H1 (cell line): Measurements from ENCODE around the gene ATP5ME. TPM values are rescaled to one million over a fixed set of nuclear protein-coding genes. Genes with fewer than 3 reads are reported as not detected.

Experiments used
- CTCF ChIA-PET: fragments of 300-600 bp; sonication (Branson Sonifier 250); formaldehyde crosslinking; loops from one replicate; lab custom pipeline; 2021; ENCODE audit not compliant: partially characterized antibody; lab: Charles Lee
- POLR2A ChIA-PET: fragments of 300-600 bp; sonication (Branson Sonifier 250); formaldehyde crosslinking; loops from one replicate; lab custom pipeline; 2021; ENCODE audit warnings: inconsistent platforms; ENCODE audit not compliant: partially characterized antibody; lab: Charles Lee
- DNase-seq, 2 experiments: peaks; one replicate each; pipeline versions ENCODE4 v3.0.0 to v3.0.0-alpha.2; 2010 to 2022; ENCODE audit warnings: low spot score in 2 of 2, low read depth in 1 of 2, mixed read lengths in 1 of 2
- FAIRE-seq: peaks from 2 replicates; lab custom pipeline; 2011; peaks lifted over from hg19 to GRCh38; lab: Jason Lieb, UNC
- H2AFZ ChIP-seq: 2 replicates; pipeline ENCODE4 v1.8.1; 2012; ENCODE audit warnings: low read length, inconsistent platforms
- H2AK5ac ChIP-seq: 2 replicates; pipeline ENCODE4 v1.6.1; 2013; ENCODE audit warnings: low read depth, low read length
- H2BK120ac ChIP-seq: replicated peaks from 2 replicates; pipeline ENCODE3; 2013; ENCODE audit warnings: low read depth, low read length, inconsistent platforms
- H2BK12ac ChIP-seq: 2 replicates; pipeline ENCODE4 v1.6.1; 2013; ENCODE audit warnings: low read depth, low read length
- H2BK15ac ChIP-seq: 2 replicates; pipeline ENCODE4 v1.6.1; 2013; ENCODE audit warnings: low read length
- H2BK20ac ChIP-seq: 2 replicates; pipeline ENCODE4 v1.6.1; 2013; ENCODE audit warnings: low read length
- H2BK5ac ChIP-seq: 2 replicates; pipeline ENCODE4 v1.6.1; 2013; ENCODE audit warnings: low read depth, low read length
- H3K14ac ChIP-seq: 2 replicates; pipeline ENCODE4 v1.6.1; 2013; ENCODE audit warnings: inconsistent platforms; ENCODE audit not compliant: insufficient read length
- H3K18ac ChIP-seq: 2 replicates; pipeline ENCODE4 v1.6.1; 2013; ENCODE audit warnings: low read length; ENCODE audit errors: extremely low read depth
- H3K23ac ChIP-seq: 2 replicates; pipeline ENCODE4 v1.6.1; 2013; ENCODE audit warnings: inconsistent platforms; ENCODE audit not compliant: insufficient read length
- H3K23me2 ChIP-seq: 2 replicates; pipeline ENCODE4 v1.6.1; 2013; ENCODE audit warnings: low read depth, low read length
- H3K27ac ChIP-seq: 2 replicates; pipeline ENCODE4 v1.6.1; 2011; ENCODE audit warnings: low read depth, low read length, inconsistent platforms
- H3K27me3 ChIP-seq, 4 experiments: replicated peaks in 1 of 4; 1 replicate in 1 of 4; 2 replicates in 3 of 4; pipeline versions ENCODE4 v1.6.1 to v1.8.1; 2011 to 2013; ENCODE audit warnings: low read length in 3 of 4, mild to moderate bottlenecking in 3 of 4, inconsistent platforms in 2 of 4, mixed read lengths in 2 of 4, moderate library complexity in 1 of 4; ENCODE audit not compliant: control insufficient read depth in 3 of 4, insufficient read depth in 3 of 4; ENCODE audit errors: extremely low read depth in 1 of 4
- H3K36me3 ChIP-seq, 4 experiments: 2 replicates each; pipeline versions ENCODE4 v1.6.1 to v1.8.1; 2011 to 2013; ENCODE audit warnings: mild to moderate bottlenecking in 4 of 4, low read length in 3 of 4, moderate library complexity in 2 of 4, control low read depth in 1 of 4, inconsistent platforms in 1 of 4; ENCODE audit not compliant: insufficient read depth in 4 of 4, control insufficient read depth in 2 of 4
- H3K4ac ChIP-seq: replicated peaks from 2 replicates; pipeline ENCODE3; 2013; ENCODE audit warnings: low read length, low read depth, mixed read lengths, inconsistent platforms; ENCODE audit not compliant: insufficient read length
- H3K4me1 ChIP-seq, 4 experiments: replicated peaks in 1 of 4; 1 replicate in 1 of 4; 2 replicates in 3 of 4; pipeline versions ENCODE4 v1.6.1 to v1.8.1; 2011 to 2013; ENCODE audit warnings: low read length in 3 of 4, inconsistent platforms in 2 of 4, mixed read lengths in 1 of 4; ENCODE audit not compliant: insufficient read depth in 4 of 4, control insufficient read depth in 3 of 4
- H3K4me2 ChIP-seq, 2 experiments: 2 replicates each; pipeline versions ENCODE4 v1.6.1 to v1.8.1; 2011 to 2013; ENCODE audit warnings: low read depth in 2 of 2, low read length in 2 of 2, control low read depth in 1 of 2, inconsistent platforms in 1 of 2, mild to moderate bottlenecking in 1 of 2; ENCODE audit not compliant: insufficient read depth in 1 of 2
- H3K4me3 ChIP-seq, 4 experiments: fragments of 200-600, 300-600 bp in 1 of 4; sonication (generic), shearing (Covaris generic), sonication (Bioruptor Twin) in 1 of 4; 2 replicates each; pipeline versions ENCODE4 v1.5.1 to v1.8.1; 2011 to 2016; ENCODE audit warnings: low read length in 4 of 4, low read depth in 3 of 4, control low read depth in 2 of 4, inconsistent platforms in 2 of 4, mild to moderate bottlenecking in 2 of 4, mixed read lengths in 1 of 4, moderate library complexity in 1 of 4; ENCODE audit not compliant: insufficient read depth in 2 of 4; ENCODE audit errors: extremely low read depth in 1 of 4
- H3K56ac ChIP-seq: replicated peaks from 2 replicates; pipeline ENCODE3; 2013; ENCODE audit warnings: low read depth, mild to moderate bottlenecking, mixed read lengths, low read length, inconsistent platforms; ENCODE audit not compliant: insufficient read length
- H3K79me1 ChIP-seq: 2 replicates; pipeline ENCODE4 v1.6.1; 2013; ENCODE audit warnings: low read depth, low read length, control low read depth
- H3K79me2 ChIP-seq, 2 experiments: 2 replicates each; pipeline versions ENCODE4 v1.6.1 to v1.8.1; 2012 to 2013; ENCODE audit warnings: low read length in 2 of 2, mild to moderate bottlenecking in 2 of 2, inconsistent platforms in 1 of 2; ENCODE audit not compliant: insufficient read depth in 2 of 2, control insufficient read depth in 1 of 2
- H3K9ac ChIP-seq, 4 experiments: replicated peaks in 1 of 4; 1 replicate in 1 of 4; 2 replicates in 3 of 4; pipeline versions ENCODE4 v1.6.1 to v1.8.1; 2011 to 2013; ENCODE audit warnings: low read depth in 3 of 4, low read length in 3 of 4, control low read depth in 2 of 4, mild to moderate bottlenecking in 2 of 4, moderate library complexity in 2 of 4, inconsistent platforms in 1 of 4; ENCODE audit errors: extremely low read depth in 1 of 4
- H3K9me3 ChIP-seq, 2 experiments: 2 replicates each; pipeline versions ENCODE4 v1.6.1 to v1.8.1; 2012 to 2013; ENCODE audit warnings: mild to moderate bottlenecking in 2 of 2, moderate library complexity in 2 of 2, control low read depth in 1 of 2, inconsistent platforms in 1 of 2, low read depth in 1 of 2, low read length in 1 of 2, mixed read lengths in 1 of 2; ENCODE audit not compliant: insufficient read depth in 2 of 2
- H4K20me1 ChIP-seq, 2 experiments: replicated peaks in 1 of 2; 2 replicates each; pipeline versions ENCODE3 to v1.8.1; 2011 to 2013; ENCODE audit warnings: inconsistent platforms in 2 of 2, low read length in 2 of 2, mild to moderate bottlenecking in 1 of 2; ENCODE audit not compliant: insufficient read depth in 2 of 2, control insufficient read depth in 1 of 2
- H4K5ac ChIP-seq: 2 replicates; pipeline ENCODE4 v1.6.1; 2013; ENCODE audit warnings: low read length, low read depth, mixed read lengths, inconsistent platforms; ENCODE audit not compliant: insufficient read length
- H4K8ac ChIP-seq: 2 replicates; pipeline ENCODE4 v1.8.0; 2013; ENCODE audit warnings: mild to moderate bottlenecking, moderate library complexity, low read length, inconsistent platforms; ENCODE audit not compliant: insufficient read depth; ENCODE audit errors: extremely low read depth
- H4K91ac ChIP-seq: replicated peaks from 2 replicates; pipeline ENCODE3; 2013; ENCODE audit warnings: low read length, mixed read lengths, inconsistent platforms; ENCODE audit not compliant: insufficient read length
- WGBS, 2 experiments: shearing (Covaris generic) in 1 of 2; methylation state at CpG; one replicate each; pipeline versions ENCODE4 v1.1.6 to v1.1.7; 2013 to 2015; ENCODE audit warnings: low lambda C conversion rate in 2 of 2, mixed read lengths in 2 of 2, inconsistent platforms in 1 of 2, low coverage in 1 of 2, missing lambda C conversion rate in 1 of 2; ENCODE audit not compliant: insufficient replicate concordance in 2 of 2, insufficient coverage in 1 of 2, insufficient read length in 1 of 2; ENCODE audit errors: extremely low coverage in 1 of 2, missing lambda C conversion rate in 1 of 2; 5-methylcytosine and 5-hydroxymethylcytosine counted together
- polyA plus RNA-seq, 7 experiments: library from polyadenylated mRNA; depleted of rRNA in 3 of 7; stranded (reverse) in 5 of 7; unstranded in 2 of 7; fragments of >200 nt in 5 of 7; fragments of 200-250 nt in 2 of 7; gene quantifications; 1 replicate in 5 of 7; 2 replicates in 1 of 7; 4 replicates in 1 of 7; pipeline versions ENCODE4 v1.2.1 to v1.2.3, GENCODE V29; 2011 to 2013; ENCODE audit warnings: missing spikeins in 2 of 7, mixed read lengths in 2 of 7
- total RNA-seq: library from RNA; stranded (reverse); fragmentation: NEBNext Ultra II Directional; extraction: Animal tissue kit (Norgen Biotek cat#: 25700); gene quantifications from 2 replicates; pipeline ENCODE4 v1.2.1, GENCODE V29; 2021

Gene ATP5ME
- total and polyA plus RNA-seq, 2 of the 8 experiments (the other 6 are each of a cell fraction or from before 2014, with no cell fraction given): 375 to 450 TPM

DNA sequence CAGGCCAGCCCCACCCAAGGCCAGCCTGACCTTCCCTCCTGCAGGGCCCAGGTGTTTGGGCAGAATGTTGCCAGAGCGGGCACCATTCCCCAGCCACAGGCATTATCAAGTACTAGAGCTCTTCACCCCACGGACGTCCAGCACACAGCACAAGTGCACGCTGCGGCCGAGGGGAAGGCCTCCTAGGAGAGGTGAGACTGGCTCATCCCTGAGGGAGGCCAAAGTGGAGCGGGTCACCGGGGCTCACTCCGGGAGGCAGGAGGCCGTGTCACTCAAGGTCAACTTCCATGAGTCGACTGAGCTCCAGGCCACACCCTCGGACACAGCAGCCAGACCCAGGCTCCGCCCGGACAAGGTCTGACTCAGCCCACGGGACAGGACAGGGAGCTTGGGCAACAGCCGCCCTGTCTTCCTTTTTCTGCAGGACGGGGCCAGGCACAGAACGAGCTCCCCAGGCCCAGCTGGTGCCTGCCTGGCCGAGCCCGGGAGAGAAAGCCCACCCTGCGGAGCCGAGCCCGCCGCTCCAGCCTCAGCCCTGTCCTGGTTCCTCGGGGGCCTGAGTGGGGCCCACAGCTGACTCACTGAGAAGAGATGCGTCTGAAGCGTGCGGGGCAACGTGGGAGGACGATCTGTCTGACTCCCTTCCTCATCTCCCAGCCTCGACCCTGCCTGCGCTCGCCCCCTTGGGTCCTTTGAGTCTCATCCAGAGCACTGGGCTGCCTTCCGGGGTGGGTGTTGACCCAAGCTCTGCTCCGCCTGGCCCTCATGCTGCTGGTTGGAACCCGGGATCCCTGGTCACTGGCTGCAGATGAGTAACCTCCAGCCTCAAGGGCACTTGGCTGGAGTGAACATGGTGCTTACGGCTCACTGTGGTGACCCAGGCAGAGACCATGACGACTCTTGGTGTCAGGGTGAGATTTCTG lies 13.2 kb upstream of the ATP5ME start:
- H3K27ac ChIP-seq: no peak overlapping the region
- H2BK12ac ChIP-seq: peak overlapping the region; percentile 85; the same call in 1 of the 2 replicates
- H3K4me3 ChIP-seq: no peak overlapping the region
- H2BK5ac ChIP-seq: peak overlapping the region; percentile 60; the same call in 1 of the 2 replicates
- WGBS, 2 experiments: 91% methylated on average over 34 of the region's 38 CpGs; no CpG with 5 or more reads in 1 of the 2 experiments
- H3K36me3 ChIP-seq: no peaks in the 10 kb centered on the region
- POLR2A ChIA-PET: interaction anchor here (0.6 to 2.2 kb wide), 14 partner anchors 9 to 281 kb away, joined by 3 to 9 read pairs (median 3); partner anchors contain the start of genes ATP5ME and MYL5
- H3K79me2 ChIP-seq: no peaks in the 10 kb centered on the region
- peaks cover 0 to 4% (median 0%) of the 10 kb centered on the region in 4 experiments; a peak in 1 of 7 replicates for H3K27me3 ChIP-seq
- peaks cover 6% of the 10 kb centered on the region; the same call in 1 of the 2 replicates for H3K23me2 ChIP-seq
- H3K18ac ChIP-seq: 0 out of 2 replicates have a peak overlapping the region, but pooled peaks have one; percentile 40
- no peaks in the 10 kb centered on the region for H3K9me3 ChIP-seq
- CTCF ChIA-PET: interaction anchor here (0.6 to 5.7 kb wide), 11 partner anchors 9 to 94 kb away, joined by 3 to 65 read pairs (median 3); no protein-coding TSS in a partner anchor
- no peak overlapping the region for H4K8ac ChIP-seq
- H3K4me1 ChIP-seq: peaks cover 0 to 24% (median 18%) of the 10 kb centered on the region in 4 experiments; a peak in 6 of 7 replicates
- H2BK15ac ChIP-seq: peak overlapping the region; percentile 90
- H4K5ac ChIP-seq: no peak overlapping the region
- H3K4me2 ChIP-seq: no peak overlapping the region; a peak in 1 of 4 replicates
- no peak overlapping the region for H3K56ac ChIP-seq
- no peak overlapping the region for H2BK20ac ChIP-seq
- H2BK120ac ChIP-seq: no peak overlapping the region
- H4K91ac ChIP-seq: no peak overlapping the region
- H3K79me1 ChIP-seq: no peaks in the 10 kb centered on the region
- H2AFZ ChIP-seq: no peak overlapping the region
- H4K20me1 ChIP-seq: peaks cover 0 to 9% of the 10 kb centered on the region in 2 experiments
- H3K4ac ChIP-seq: peak overlapping the region; percentile 71
- H3K14ac ChIP-seq: no peak overlapping the region
- FAIRE-seq: no peak
- no peak overlapping the region for H3K23ac ChIP-seq
- no peak overlapping the region for H3K9ac ChIP-seq
- no peak for DNase-seq
- no peak overlapping the region for H2AK5ac ChIP-seq
